ENCODE data around the gene ANKH. TPM values are rescaled to one million over a fixed set of nuclear protein-coding genes. Genes with fewer than 3 reads are reported as not detected.

ANKH gene
- polyA plus RNA-seq, 2 of the 4 experiments (the other 2 are of a cell fraction): 11.7 to 17.3 TPM

GRCh38 chr5:14790911-14791310 lies 80.7 kb downstream of the ANKH start:
- FAIRE-seq (no peak), DNase-seq (ENCODE audit: low read depth in 1 of 2, low spot score in 1 of 2) (no peak), ATAC-seq (no peak)
- ChIA-PET CTCF (interaction anchor here (1.0 to 1.7 kb wide), 3 partner anchors 9 to 82 kb away, joined by 3 to 8 read pairs (median 3); no protein-coding TSS in a partner anchor), POLR2A (no interaction called here)
- Histone ChIP-seq H3K9me3 (no peaks in the 10 kb centered on the region), H3K4me1 (no peaks in the 10 kb centered on the region), H3K4me3 (no peak overlapping the region), H3K4me2 (no peak overlapping the region), H3K27ac (no peak overlapping the region)
- 93% methylated on average over 5 of the region's 5 CpGs for WGBS (ENCODE audit: missing lambda C conversion rate)
- TF ChIP-seq, protein P1, sequence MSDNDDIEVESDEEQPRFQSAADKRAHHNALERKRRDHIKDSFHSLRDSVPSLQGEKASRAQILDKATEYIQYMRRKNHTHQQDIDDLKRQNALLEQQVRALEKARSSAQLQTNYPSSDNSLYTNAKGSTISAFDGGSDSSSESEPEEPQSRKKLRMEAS (IDR thresholded peaks at IDR 0.05): no peak
- no peak for TF ChIP-seq HOXB5 (CRISPR knock-in tag; IDR thresholded peaks at IDR 0.05)
- no peak for TF ChIP-seq JUN (IDR thresholded peaks at IDR 0.05)
- no peak for TF ChIP-seq MAZ (IDR thresholded peaks at IDR 0.05; ENCODE audit: borderline replicate concordance, low read depth, low read length)

DNA sequence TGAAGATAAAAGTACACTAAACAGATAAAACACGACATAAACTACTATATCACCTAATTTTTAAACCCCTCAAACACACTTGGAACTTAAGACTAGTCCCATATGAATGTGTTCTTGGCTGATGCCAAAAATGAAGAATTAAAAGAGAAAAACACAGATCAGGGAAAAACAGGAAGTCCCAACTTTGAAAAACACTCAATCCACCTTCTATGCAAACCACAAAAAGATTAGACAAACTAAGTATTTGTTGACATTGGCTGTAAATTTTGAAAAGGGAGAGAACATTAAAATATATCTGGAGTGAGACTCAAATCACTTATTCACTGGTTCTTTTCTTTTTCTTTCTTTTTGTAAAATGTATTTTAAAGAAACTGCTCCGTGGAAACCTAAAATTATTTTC lies 81.4 kb downstream of the ANKH start:
- H3K4me3 ChIP-seq: no peak overlapping the region
- DNase-seq (ENCODE audit: low read depth in 1 of 2, low spot score in 1 of 2): no peak
- TF ChIP-seq EP300 (IDR thresholded peaks at IDR 0.05) (no peak), MYC (IDR thresholded peaks at IDR 0.05; ENCODE audit: borderline replicate concordance, low read length) (no peak), FOSB (CRISPR knock-in tag; IDR thresholded peaks at IDR 0.05) (no peak), SREBF2 (IDR thresholded peaks at IDR 0.05) (no peak), FOXS1 (CRISPR knock-in tag; IDR thresholded peaks at IDR 0.05) (no peak), CTCF (IDR thresholded peaks at IDR 0.05) (no peak), EHMT2 (IDR thresholded peaks at IDR 0.05; ENCODE audit: low read depth) (no peak), NFE2L2 (conservative IDR thresholded peaks at IDR 0.05; ENCODE audit: low read length) (no peak), SMC3 (IDR thresholded peaks at IDR 0.05) (no peak), TFCP2L1 (CRISPR knock-in tag; IDR thresholded peaks at IDR 0.05) (no peak)
- TF ChIP-seq, protein P2, sequence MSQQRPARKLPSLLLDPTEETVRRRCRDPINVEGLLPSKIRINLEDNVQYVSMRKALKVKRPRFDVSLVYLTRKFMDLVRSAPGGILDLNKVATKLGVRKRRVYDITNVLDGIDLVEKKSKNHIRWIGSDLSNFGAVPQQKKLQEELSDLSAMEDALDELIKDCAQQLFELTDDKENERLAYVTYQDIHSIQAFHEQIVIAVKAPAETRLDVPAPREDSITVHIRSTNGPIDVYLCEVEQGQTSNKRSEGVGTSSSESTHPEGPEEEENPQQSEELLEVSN (IDR thresholded peaks at IDR 0.05; ENCODE audit: borderline replicate concordance, low read depth): no peak
- no peak for ATAC-seq
- FAIRE-seq: no peak
- WGBS (ENCODE audit: missing lambda C conversion rate): 60% methylated on average over 2 of the region's 2 CpGs
- ChIA-PET CTCF (interaction anchor here (1.0 kb wide), 1 partner anchor 80 kb away, joined by 3 read pairs; no protein-coding TSS in a partner anchor), POLR2A (no interaction called here)
- H3K4me2 ChIP-seq: no peak overlapping the region
- H3K4me1 ChIP-seq: no peaks in the 10 kb centered on the region
- no peak overlapping the region for H3K27ac ChIP-seq
- no peaks in the 10 kb centered on the region for H3K9me3 ChIP-seq

DNA sequence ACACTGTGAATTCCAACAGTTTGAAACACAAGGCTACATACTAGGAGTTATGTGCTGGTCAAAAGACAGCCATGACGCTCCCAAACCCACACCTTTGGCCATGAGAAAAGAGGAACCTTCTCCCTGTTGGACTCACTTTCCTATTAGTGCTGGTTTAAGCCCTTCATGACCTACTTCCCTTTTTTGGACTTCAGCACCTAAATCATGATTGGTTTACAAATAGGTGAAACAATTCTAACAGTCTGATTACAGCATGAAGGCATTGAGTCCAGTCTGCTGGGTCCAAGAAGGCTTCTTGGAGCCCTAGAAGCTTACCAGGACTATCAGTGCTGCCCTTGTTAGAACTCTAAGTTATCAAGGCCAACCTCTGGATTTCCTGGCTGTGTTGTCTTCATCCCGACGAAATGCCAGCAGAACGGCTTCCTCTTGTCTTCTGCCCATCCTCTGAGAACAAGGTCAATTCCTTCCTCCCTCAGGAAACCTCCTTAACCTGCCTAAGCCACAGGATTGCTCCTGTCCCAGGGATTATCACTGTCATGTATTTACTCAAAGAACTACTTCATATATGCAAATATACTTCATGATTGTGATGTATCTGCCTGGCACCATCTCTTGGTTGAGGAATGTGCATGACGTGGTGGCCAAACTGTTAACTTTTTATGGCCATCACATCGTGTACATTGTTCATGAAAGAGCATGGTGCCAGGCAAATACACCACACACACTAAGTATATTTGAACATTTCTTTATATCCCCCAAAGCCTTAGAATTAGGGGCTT lies 83.6 kb downstream of the ANKH start:
- POLR2A ChIA-PET: no interaction called here
- H3K27ac ChIP-seq: no peak overlapping the region
- no peak for FAIRE-seq

More for the DNA sequence above, 83.6 kb downstream of the ANKH start:
- ATAC-seq (no peak), DNase-seq (ENCODE audit: low read depth in 1 of 2, low spot score in 1 of 2) (no peak)
- WGBS (ENCODE audit: missing lambda C conversion rate): 90% methylated on average over 6 of the region's 6 CpGs
- H3K9me3 ChIP-seq: no peaks in the 10 kb centered on the region
- no peaks in the 10 kb centered on the region for H3K4me1 ChIP-seq
- H3K4me3 ChIP-seq: no peak overlapping the region
- CTCF ChIA-PET: no interaction called here
- no peak for TF ChIP-seq POLR2A (IDR thresholded peaks at IDR 0.05; ENCODE audit: low read length)
- TF ChIP-seq, protein P2 (IDR thresholded peaks at IDR 0.05; ENCODE audit: borderline replicate concordance, low read depth): no peak
- no peak for TF ChIP-seq JUN (IDR thresholded peaks at IDR 0.05)
- no peak for TF ChIP-seq POLR2AphosphoS2 (conservative IDR thresholded peaks at IDR 0.05; ENCODE audit: low read length)
- no peak for TF ChIP-seq RAD21 (conservative IDR thresholded peaks at IDR 0.05 in 1 of 2, IDR thresholded peaks at IDR 0.05 in 1 of 2)
- no peak for TF ChIP-seq EHF (CRISPR knock-in tag; IDR thresholded peaks at IDR 0.05)
- no peak overlapping the region for H3K4me2 ChIP-seq
